ENCODE results near the gene MARVELD1.

The MARVELD1 gene

GRCh38 chr10:97724341-97724941 is 10.9 kb downstream of the MARVELD1 start:
- DNase-seq = no peak

GRCh38 chr10:97726636-97727178 is 13.2 kb downstream of the MARVELD1 start:
- DNase-seq = no peak

GRCh38 chr10:97729014-97729413 is 15.5 kb downstream of the MARVELD1 start:
- DNase-seq = no peak

DNA sequence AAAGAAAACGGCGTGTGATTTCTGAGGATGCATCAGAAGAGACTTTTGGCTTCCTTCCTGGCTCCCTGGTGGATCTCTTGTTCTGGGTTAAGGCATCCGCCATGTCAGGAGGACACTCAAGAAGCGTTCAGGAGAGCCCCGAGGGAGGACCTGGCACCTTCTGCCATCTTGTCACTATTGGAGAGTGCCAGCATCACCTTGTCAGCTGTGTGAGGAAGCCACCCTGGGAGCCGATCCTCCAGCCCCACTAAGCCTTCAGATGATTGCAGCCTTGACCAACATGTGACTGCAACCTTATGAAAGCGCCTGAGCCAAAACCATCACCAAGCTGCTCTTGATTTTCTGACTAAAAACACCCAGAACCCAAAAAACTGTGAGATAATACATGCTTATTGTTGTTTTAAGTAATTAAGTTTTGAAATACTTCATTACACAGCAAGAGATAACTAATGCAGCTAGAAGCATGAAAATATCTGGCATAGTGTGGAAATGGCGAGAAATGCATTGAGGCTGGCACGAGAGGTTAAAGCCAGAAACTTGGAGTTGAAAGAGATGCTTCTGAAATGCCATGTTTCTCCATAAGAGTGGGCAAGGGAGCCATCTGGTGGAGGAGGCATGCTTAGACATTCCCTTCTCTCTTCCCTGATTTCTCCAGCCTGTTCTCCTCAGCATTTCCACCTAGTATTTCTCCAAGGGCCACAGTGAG is 18.0 kb downstream of the MARVELD1 start:
- DNase-seq = peak; percentile 57

GRCh38 chr10:97732052-97732359 is 18.5 kb downstream of the MARVELD1 start:
- no peak for DNase-seq

DNA sequence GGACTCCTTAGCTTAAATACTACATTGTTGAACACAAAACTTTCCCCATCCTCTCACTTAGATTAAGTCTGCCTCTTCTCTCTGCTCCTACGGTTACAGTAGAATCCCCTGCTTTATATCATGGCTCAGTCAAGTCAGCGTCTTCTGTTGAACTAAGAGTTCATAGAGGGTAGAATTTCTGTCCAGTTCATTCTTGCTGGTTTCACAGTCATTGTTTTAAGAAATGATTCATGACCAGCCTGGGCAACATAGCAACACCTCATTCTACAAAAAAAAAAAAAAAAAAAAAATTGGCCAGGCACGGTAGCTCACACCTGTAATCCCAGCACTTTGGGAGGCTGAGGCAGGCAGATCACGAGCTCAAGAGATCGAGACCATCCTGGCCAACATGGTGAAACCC is 19.7 kb downstream of the MARVELD1 start:
- no peak for DNase-seq

DNA sequence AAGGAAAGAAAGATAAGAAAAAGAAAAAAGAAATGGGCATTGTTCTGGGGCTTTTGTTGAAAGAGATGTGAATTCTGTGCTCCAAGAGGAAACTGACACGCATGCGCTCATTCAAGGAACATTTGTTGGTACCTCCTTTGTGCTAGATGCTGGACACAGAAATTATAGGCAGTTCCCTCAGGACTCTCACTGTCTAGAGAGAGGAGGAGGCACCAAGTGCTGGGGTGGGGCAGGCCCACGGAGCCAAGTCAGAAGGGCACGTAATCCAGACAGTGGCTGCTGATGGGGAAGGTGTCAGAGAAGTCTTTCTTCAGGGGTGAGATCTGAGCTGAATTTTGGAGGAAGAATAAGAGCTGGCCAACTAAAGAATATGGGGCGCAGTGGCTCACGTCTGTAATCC is 20.5 kb downstream of the MARVELD1 start:
- no peak for DNase-seq

GRCh38 chr10:97736403-97736901 is 22.9 kb downstream of the MARVELD1 start:
- no peak for DNase-seq

DNA sequence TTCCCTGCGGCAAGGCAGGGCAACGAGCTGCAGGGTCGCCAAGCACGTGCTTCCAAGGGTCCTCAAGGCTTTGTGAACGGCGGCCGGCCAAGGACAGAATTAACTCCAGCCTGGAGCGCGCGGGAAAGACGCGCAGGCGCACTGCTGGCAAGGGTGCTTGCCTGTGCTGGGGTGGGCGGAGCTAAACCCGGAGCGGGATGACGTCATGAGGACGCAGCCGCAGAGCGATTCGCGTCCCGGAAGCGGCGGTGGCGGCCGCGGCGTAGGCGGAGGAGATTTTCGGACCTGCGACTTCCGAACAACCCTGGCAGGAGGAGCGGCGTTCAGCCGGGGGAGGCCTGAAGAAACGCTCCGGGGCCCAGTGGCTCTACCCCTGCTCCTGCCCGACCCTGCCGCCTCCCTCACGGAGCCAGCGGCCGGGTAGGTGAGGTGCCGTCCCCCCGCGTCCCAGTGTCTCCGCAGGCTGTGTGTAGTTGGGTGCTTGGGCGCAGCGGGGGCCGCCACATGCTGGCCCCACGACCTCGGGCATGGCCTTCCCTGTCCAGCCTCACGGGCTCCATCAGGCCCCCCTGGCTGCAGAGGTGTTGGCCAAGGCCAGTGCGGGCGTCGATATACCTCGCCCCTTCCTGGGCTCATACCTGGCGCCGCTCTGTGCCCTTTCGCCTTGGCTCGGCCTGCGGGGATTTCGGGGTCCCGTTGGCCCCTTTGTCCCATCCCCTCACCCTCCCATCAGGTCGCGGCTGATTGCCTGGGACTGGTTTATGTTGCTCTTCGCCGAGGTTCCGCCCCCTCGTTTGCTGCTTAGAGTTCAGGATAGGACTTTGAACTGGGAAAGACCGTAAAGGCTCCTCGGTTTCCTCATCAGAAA is 23.6 kb downstream of the MARVELD1 start, which contains the start of gene ZFYVE27:
Gene ZFYVE27, plus strand, starts transcription at position 227 of the 868 bp plus-strand sequence. CDS start 1,350 bp downstream, outside the sequence.
- DNase-seq = peak; percentile 81

DNA sequence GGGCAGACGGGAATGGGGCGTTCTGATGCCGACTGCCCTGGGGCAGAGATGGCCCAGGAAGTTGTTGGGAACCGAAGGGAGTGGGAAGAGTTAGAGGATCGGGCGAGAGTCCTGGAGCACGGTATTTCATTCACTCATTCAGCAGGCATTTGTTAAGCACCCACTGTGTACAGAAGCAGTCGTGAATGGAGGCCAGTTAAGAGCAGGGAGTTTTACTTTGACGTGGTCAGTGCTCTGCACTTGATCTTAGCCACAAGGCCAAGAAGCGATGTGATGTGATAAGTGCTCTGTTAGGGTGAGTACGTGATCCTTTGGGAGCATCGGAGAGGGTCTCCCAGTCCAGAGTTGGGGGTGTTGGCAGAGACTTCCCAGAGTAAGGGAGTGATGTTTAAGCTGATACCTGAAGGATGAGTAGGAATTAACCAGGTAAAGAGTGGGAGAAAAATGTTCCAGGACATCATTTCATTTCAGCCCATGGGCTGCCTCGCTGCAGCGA is 24.3 kb downstream of the MARVELD1 start:
- no peak for DNase-seq

DNA sequence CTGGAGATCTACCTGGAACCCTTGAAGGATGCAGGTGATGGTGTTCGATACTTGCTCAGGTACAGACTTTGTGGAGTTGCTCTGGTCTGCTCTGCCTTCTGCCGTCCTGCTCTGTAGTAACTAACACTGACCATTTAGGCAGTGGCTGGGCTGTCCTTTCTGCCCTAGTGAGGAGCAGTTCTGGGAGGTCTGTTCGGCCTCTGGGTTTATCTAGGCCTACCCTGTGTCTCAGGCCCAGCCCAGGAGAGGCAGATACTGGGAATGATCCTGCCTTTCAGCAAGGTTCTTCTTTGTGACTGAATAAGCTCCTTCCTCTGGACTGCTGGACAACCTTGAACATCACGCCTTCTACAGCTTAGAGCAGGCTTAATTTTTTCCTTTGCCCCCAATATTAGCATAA is 25.1 kb downstream of the MARVELD1 start:
- DNase-seq = no peak

DNA sequence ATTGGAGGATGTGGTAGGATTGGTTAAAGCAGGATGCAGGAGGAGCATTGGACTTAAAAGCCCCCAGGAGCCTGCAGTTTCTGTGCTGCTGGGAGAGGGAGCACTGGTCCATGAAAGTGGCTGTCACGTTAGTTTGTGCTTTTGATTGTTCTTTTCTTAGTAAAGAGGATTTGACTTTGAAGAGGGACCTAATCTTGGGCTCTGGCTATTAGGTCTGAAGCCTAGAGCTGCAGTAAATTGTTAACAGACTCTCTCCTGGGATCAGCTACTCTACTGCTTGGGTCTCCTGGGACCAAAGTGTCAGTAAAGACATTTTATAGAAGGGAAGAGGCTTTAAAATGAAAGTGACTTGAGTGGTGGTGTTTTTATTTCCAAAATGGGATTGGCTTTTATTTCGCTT is 27.1 kb downstream of the MARVELD1 start:
- DNase-seq = no peak

- no peak for DNase-seq
Measured at GRCh38 chr10:97743169-97743943, 29.8 kb downstream of the MARVELD1 start.

DNA sequence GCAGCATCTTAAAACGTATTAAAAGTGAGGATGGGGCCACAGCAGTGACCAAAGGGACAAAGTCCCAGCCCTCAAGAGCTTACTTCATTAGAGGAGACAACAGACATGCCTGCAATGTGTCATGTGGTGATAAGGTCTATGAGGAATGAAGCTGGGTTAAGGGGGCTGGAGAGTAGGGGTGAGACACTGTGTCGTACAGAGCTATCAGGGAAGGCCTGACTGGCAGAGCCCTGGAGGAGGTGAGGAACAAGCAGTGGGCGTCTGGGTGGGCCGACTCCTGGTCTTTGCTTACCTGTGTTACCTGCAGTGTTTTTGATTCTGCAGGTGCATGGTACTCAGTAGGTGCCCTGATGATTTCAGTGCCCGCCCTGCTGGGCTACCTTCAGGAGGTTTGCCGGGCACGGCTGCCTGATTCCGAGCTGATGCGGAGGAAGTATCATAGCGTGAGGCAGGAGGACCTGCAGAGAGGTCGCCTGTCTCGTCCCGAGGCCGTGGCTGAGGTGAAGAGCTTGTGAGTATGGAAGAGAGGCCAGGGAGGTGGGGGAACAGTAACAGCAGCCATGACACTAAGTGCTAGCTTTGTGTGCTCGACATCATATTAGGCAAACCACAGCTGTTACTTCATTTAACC is 31.0 kb downstream of the MARVELD1 start:
- DNase-seq = no peak

- DNase-seq = no peak
Measured at GRCh38 chr10:97747573-97747972, 34.0 kb downstream of the MARVELD1 start.

DNA sequence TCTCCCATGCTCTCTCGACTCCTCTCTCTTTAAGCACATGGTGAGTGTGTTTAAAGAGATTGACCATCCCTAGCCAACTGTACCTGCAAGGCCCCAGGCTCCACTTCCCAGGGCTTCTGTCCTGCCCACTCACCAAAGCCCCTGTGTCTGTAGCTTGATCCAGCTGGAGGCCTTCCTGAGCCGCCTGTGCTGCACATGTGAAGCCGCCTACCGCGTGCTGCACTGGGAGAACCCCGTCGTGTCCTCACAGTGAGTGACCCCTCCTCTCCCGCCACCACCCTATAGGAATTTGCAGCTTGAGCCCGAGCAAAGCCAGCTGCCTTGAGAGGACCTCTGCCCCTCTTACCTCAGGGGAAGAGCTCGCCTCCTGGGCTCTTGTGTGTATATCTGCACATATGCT is 34.6 kb downstream of the MARVELD1 start:
- DNase-seq = no peak

DNA sequence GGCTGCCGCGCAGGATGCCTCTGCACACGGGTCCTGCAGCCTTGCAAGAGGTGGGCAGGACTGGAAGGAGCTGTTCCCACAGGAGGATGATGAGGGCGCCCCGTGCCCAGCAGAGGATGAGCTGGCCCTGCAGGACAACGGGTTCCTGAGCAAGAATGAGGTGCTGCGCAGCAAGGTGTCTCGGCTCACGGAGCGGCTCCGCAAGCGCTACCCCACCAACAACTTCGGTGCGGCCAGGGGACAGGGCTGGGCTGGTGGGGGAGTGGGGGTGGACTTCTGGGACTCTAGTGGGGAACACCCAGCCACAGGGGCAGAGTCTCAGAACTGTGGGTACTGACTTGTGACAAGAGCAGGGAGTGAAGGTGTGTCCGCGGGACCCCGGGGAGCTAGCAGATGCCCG is 39.4 kb downstream of the MARVELD1 start:
- no peak for DNase-seq

DNA sequence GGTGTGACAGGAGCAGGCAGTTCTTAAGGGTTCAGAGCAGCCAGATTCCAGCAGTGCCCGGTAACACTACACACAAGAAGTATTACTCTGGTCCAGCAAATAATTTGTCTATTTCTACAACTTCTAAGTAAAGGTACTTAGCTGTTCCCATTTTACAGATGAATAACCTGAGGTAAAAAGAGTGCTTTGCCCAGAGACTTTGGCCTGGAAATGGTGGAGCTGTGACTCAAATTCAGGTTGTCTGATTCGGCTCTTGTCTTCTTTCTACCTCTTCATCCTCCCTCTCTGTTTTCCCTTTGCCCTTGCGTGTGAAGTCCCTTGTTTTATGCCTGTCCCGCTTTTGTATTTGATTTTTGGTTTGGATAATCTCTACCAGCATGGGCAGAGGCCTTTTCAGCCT is 41.2 kb downstream of the MARVELD1 start:
- DNase-seq = no peak

DNA sequence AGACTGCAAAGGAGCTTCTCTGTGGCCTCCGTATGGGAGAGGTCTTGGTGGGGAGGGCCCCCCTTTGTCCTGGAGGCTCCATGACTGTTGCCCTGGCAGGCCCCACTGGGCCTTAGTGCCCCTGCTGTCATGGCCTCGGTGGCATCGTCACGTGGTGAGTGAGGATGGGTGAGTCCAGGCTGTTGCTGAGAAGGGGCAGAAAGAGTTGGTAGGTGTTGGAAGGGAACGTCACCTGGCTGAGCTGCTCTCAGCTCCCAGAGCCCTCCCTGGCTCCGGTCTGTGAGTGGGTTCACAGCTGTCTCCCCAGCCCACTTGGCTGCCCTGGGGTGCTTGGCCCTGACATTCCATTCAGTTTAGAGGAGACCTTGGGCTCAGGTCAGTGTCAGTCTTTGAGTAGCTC is 42.2 kb downstream of the MARVELD1 start:
- no peak for DNase-seq

GRCh38 chr10:97757471-97757870 is 43.9 kb downstream of the MARVELD1 start:
- no peak for DNase-seq

DNA sequence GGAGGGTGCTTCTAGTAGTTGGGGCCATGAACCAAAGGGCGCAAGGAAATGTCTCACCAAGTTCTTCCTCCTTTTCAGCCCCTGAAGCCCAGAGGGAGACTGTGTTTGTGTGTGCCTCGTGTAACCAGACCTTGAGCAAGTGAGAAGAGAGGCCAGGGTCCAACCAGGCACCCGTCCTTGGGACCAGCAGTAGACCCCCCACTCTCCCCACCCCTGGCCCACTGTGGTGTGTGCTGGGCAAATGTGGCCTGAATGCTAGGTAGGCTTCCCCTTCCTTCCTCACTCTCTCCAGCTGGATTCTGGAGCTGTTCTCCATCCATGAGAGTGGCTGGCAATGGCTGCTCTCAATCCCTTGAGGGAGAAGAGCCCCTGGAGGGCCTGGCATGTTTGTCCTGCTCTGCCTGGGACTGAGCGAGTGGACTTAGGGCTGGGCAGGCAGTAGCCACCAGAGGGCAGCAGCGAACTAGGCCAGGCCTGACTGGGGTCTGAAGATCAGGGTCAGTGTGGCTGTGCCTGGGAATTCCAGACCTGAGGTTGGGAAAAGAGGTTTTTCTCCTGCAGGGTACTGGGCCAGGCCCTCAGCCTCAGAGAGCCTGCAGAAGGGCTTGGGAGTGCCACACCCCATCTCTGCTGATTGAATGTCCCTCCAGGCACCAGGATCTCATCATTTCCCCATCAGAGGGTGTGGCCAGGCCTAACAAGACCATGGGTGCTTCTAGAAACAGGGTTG is 45.8 kb downstream of the MARVELD1 start:
- DNase-seq = peak; percentile 6
